IPS-18c (cell line): ENCODE measurements around the gene UXT.

ENCODE experiments used
- H3K4me3 ChIP-seq: 2 replicates; pipeline ENCODE4 v1.7.0; 2013; ENCODE audit warnings: low read depth, mild to moderate bottlenecking, low read length, moderate library complexity; ENCODE audit not compliant: insufficient read depth
- H3K9me3 ChIP-seq: one replicate; pipeline ENCODE4 v1.6.1; 2013; ENCODE audit warnings: mild to moderate bottlenecking, low read length, moderate library complexity; ENCODE audit not compliant: control insufficient read depth, insufficient read depth

Gene UXT

DNA sequence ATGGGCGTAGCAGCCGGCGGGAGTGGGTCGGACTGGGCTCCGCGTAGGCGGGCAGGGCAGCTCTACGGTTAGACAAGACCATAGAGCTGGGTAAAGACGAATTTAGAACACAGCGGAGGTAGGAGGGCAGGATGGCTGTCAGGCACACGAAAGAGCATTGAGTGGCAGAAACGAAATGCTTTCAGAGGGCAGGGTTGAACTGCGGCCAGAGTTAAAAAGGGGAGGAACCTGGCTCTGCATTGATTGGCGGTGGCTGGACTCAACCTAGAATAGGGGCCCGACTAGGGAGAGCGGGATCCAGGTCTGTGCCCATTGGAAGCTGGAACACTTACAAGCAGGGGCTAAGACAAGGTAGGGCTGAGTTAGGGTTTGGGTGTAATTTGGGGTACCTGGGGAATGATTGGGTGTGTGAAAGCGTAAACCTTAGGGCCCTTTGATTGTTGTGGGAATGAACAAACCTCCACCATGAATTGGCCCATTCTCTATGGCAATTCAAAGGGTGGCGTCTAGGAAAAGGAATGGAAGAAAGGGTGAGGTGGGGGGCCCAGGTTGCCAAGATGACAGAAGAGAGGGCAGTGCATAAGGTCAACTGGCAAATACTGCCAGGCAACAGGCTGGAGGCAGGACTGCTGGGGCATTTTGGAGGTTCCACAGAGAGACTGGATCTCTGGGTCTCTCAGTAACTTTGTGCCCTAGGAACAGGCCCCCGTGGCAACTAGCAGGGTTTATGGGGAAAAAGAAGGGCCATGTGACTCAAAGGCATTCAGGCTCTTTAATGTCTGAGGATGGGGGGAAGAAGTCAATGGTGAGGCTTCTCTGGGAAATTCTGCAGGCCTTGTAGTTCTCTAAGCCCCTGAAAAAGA is 7.7 kb downstream of the UXT start:
- Histone ChIP-seq H3K4me3 (peak overlapping the region; percentile 46), H3K9me3 (peaks cover 5% of the 10 kb centered on the region)

DNA sequence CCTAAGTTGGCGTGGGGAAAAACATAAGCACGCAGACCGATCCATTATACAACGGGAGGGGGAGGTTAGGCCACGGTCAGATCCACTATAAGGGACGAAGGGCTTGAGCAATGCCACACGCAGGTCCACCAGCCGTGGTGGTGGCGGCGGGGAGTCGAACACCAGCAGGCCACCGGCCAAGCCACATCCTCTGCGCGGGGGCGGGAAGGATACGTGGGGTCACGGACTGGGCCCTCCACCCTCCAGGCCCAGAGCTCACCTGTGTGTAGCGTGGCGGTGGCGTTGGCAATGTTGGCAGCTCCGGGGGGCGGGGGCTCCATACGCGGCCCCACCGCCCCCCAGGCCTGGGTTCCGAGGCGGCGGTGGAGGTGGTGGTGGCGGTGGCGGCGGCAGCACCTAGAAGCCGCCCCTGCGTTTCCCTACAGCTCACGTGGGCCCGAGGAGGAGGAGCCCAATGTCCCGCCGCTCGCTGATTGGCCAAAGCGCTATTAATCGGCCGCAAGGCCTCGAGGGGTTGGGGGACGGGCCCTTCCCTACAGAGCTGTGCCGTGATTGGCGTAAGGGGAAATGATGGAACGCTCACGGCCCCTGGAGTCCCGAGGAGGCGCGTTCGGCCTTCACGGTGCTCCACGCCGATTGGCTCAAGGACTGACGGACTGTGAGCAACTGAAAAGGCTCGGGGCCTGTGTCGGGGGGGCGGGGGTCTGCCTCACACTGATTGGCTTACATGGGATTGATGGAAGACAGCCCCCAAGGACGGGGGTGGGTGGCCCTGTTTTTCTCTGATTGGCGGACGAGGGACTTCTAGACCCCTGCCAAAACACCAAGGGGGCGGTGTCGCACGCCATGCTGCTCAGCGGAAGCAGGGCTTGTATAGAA is 8.6 kb downstream of the UXT start, which contains the start of gene ELK1:
ELK1 (minus strand) TSS at position 400 of the 879 bp plus-strand sequence. CDS start 9,122 bp downstream, outside the sequence.
- H3K9me3 ChIP-seq = peaks cover 5% of the 10 kb centered on the region
- peak within 1 kb of the TSS; percentile 63 for H3K4me3 ChIP-seq

DNA sequence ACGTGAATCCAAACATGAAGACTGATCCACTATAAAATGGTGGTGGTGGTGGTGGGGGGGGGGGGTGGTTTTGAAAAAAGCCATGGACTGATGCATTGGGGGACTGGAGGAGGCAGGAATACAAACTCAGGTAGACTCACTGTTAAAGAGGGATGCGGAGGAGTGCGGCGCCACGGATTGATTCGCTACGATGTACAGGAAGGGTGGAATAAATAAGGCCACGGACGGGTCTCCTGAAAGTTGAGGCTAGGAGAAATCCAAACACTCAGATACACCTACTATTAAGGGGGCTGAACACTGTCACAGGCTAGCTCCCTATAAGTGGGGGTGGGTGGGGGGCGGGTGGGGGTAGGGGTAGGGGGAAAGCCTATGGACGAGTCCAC is 9.2 kb downstream of the UXT start:
- peaks cover 5% of the 10 kb centered on the region for H3K9me3 ChIP-seq

DNA sequence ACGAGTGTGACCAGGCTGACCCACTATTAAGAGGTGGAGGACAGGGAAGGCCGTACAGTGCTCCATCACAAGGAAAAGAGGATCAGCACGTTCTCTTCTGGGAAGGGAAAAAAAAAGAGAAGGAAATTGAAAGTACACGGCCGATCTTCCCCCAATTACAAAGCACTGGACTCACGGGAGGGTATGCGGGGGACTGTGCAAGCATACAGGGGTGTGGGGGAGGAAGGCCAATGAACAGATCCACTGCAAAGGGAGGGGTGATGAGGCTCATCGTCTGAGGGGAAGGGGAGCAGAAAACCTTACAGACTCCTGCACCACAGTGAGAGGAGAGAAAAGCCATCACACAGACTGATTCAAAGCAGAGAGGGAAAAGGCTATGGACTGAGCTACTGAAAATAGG is 9.7 kb downstream of the UXT start:
- H3K4me3 ChIP-seq = peak overlapping the region; percentile 36
- peaks cover 5% of the 10 kb centered on the region for H3K9me3 ChIP-seq

More for the DNA sequence above, 9.2 kb downstream of the UXT start:
- H3K4me3 ChIP-seq = peak overlapping the region; percentile 63

DNA sequence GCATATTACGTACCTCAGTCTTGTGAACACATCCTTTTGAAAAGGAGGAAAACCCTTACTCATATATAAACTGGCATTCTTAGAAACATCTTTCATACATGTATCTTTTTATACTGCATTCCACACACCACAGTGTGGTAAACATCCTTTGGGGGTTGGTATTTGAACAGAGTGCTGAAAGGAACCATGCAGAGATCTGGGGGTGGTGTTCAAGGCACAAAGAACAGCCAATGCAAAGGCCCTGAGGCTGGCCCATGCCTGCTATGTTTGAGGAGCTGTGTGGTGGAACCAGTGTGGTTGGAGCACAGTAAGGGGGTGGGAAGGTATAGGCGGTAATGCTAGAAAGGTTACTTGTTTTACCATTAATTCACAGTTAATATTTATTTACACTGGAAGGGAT is 10.6 kb downstream of the UXT start:
- Histone ChIP-seq H3K4me3 (no peak overlapping the region), H3K9me3 (peaks cover 5% of the 10 kb centered on the region)

DNA sequence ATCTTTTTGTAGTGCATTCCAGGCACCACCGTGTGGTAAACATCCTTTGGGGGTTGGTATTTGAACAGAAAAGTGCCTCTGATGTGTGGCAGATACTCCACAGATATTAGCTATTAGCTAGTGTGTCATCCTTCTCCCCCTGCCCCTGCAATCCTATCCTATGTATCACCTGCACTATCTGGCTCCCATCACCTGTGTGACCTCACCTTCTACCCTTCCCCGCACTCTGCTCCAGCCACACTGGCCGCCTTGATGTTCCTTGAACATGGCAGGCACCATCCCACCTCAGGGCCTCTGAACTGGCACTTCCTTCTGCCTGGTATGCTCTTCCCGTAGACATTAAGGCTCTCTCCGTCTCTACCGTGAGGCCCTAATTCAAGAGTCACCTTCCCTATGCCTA is 12.3 kb downstream of the UXT start:
- Histone ChIP-seq H3K4me3 (no peak overlapping the region), H3K9me3 (peaks cover 5% of the 10 kb centered on the region)

DNA sequence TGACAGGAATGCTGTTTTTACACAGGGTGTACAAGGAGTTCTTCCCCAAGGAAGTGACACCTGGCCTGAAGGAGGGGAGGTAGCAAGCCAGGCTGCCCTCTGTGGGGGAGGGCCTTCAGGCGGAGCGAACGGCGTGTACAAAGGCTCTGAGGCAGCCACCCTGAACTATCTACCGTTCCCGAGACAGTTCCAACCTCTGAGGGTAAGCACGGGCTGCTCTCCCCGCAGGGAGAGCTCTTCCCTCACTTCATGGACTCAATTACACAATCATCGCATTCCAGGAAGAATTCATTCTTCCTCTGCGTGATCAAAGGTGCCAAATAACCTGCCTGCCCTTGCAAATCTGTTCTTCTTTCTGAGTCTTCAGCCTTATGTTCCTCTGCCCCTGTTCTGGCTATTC is 13.4 kb downstream of the UXT start:
- Histone ChIP-seq H3K4me3 (no peak overlapping the region), H3K9me3 (peaks cover 11% of the 10 kb centered on the region)

DNA sequence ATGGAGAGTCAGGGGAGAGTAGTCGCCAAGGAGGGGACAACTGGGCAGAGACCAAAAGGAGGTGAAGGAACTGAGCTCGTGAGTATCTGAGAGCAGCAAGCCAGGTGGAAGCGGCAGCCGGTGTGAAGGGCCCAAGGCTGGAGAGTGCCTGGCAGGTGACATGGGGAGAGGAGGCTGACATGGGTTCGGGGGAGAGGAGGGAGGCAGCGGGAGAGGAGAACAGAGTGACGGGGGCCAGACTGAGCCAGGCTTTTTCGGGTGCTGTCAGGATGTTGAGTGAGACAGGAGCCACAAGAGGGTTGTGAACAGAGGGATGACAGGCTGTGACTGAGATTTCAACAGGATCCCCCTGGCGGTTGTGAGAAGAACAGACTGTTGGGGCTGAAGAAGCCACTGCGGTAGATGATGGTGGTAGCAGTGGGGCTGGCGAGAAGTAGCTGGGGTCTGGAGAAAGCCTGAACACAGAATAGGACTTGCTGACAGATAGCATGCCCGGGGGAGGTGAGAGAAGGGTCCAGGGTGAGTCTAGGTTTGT is 14.4 kb downstream of the UXT start:
- no peak overlapping the region for H3K4me3 ChIP-seq
- H3K9me3 ChIP-seq = peaks cover 18% of the 10 kb centered on the region

DNA sequence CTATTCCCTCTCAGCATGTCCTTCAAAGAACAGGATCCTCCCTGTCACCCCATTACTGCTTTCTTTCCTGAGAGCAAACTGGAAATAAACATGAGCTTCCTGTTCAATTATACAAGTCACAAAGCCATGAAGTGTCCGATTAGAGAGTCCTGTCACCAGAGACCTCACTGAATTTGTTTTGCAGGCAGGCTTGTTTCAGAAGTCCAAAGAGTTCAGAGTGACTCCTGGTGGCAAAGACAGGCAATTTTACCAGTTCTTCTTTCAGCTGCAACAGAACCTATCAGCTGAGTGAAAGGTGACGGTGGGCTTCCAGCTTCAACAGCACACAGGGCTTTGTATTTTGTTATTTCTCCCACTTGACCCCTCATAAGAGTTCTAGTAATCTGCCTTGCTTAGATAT is 15.1 kb downstream of the UXT start:
- Histone ChIP-seq H3K9me3 (peaks cover 19% of the 10 kb centered on the region), H3K4me3 (no peak overlapping the region)

DNA sequence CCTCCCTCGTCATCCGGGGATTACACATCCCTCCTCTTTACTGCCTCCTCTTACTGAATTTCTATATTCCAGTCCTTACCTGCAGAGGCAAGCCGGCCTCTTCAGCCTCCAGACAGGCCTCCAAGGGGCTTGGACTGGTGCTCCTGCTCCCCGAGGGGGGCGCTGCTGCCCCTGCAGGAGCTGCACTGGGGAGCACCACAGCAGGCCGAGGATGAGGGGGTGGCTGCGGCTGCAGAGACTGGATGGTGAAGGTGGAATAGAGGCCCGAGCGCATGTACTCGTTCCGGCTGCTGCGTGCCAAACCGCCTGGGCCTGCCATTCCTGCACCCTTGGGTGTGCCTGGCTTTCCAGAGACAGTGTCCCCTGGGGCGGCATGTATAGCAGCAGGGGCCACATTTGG is 20.2 kb downstream of the UXT start:
- Histone ChIP-seq H3K9me3 (peaks cover 20% of the 10 kb centered on the region), H3K4me3 (no peak overlapping the region)

DNA sequence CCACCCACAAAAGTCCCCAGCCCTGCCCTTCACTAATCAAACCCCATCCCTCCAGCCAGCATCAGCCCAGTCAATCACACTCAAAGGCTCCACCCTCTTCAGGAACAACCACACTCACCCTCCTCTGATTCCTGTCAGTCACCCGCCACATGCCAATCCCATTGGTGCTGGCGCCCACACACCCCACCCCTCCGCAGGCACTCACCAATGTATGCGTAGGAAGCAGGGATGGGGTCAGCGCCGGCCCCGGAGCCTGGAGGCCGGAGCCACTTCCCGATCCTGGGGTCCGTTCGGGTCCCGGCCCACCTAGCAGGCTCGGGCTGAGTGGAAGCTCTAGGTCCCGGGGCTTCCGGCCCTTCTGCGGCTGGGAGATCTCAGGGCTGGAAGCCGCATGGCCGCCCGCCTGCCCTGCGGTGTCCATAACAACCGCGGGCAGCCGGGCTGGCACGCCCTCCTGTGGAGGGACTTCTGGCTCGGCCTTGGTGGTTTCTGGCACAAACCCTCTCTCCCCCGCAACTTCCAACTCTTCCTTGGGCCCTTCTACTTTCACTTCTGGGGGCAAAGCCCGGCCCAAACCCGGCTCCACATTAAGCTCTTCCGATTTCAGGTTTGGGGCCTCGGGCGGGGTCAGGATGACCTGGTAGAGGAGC is 21.3 kb downstream of the UXT start:
- Histone ChIP-seq H3K9me3 (peaks cover 20% of the 10 kb centered on the region), H3K4me3 (peak overlapping the region; percentile 15; the same call in 1 of the 2 replicates)

DNA sequence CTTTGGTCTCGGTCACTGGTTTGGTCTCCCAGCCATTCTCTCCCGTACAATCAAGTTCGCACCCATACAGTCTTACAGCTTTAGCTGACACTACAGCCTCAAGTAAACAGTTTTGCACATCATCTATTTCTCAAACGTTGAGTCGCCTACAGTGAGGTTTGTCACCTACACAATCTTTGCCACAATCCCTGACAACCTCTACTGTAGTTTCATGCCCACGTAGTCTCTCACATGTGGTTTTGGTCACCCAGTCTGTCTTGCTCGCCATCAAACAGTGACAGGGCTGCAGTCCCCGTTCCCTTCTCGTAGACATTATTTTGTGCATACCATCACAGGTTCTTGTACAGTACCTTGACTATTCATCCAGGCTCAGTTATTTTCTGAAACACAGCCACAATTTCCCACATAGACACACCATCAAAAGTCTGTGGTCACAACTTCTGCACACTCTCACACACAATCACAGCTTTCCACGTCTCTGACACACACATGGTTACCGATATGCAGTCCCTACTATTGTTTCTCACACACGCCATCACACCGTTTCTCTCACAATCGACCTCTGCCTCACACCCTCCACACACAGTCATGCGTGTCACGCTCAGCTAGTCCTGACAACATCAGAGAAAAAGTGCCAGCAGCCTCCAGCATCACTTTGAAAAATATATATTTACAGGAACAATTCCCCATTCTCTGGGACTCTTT is 24.0 kb downstream of the UXT start:
- H3K9me3 ChIP-seq = peaks cover 13% of the 10 kb centered on the region
- H3K4me3 ChIP-seq = no peak overlapping the region

DNA sequence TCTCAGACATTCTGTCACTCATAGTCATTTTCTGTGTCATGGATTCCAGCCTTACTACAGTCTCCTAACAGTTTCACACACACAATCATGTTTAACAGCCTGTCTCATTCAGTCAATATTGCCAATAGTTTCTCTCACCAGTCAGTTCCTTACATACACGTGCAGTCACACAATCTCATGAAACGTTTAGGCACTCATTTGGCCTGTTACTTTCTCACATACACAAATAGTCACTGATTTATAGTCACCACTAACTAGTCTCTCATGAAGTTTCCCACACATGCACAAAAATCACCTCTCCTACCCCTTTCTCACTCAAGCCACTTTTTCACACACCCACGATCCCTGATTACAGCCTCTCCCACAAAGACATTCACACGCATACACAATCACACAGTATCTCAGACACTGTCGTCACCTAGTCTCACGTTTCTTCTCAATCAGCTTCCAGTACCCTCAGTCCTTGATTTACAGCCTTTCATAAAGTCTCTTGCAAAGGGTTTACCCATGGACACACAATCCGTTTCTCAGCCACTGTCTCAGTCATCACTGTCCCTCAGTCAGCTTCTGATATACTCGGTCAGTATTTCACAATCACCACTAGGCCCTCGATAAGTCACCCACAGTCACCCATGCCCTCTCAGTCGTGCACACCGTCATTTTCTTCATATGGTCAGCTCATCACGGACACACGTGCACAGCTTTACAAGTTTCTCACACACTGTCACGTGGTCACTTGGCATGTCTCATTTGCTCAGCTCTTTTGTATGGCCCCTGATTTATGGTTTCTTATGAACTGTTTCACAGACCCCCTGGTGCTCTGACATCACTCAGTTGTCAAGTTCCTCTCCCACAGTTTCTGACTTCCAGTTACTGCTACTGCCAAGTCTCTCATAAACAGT is 25.0 kb downstream of the UXT start:
- Histone ChIP-seq H3K9me3 (peaks cover 10% of the 10 kb centered on the region), H3K4me3 (no peak overlapping the region)

DNA sequence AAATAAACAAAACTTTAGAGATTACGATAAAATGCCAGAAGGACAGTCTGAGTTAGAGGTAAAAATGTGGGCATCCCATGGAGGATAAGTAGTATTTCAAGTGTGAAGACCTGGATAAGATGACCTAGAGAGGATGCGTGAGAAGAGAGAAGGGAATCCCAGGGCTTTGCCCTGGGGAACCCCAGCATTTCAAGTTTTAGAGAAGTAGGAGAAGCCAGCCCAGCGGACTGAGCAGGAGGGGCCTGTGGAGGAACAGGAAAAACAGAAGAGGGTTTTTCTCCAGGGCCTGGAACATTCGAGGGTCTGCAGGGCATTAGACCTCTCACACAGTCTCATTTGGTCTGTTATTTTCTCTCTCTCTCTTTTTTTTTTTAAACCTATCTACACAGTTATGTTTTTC is 26.3 kb downstream of the UXT start:
- Histone ChIP-seq H3K9me3 (peaks cover 7% of the 10 kb centered on the region), H3K4me3 (no peak overlapping the region)

DNA sequence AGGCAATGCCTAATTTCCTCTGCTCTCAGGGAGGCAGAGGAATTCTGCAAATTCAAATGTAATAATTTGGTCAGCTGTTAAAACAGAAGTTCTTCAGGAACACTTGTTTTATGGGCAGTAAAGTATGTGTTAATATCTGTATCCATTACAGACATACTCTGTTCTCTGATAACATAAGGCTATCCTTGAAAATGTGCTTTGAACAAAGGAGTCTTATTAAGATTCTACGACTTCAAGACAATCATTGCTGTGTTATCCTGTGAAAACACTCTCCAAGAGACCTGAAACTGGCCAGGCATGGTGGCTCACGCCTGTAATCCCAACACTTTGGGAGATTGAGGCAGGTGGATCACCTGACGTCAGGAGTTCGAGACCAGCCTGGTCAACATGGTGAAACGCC is 27.3 kb downstream of the UXT start:
- H3K9me3 ChIP-seq = peaks cover 10% of the 10 kb centered on the region
- H3K4me3 ChIP-seq = no peak overlapping the region
